Left ventricle myocardium inferior (tissue), 1 donor: ENCODE results near the gene TAF4. TPM values are rescaled to one million over a fixed set of nuclear protein-coding genes. Genes with fewer than 3 reads are reported as not detected.

ENCODE experiments used
- DNase-seq: peaks from one replicate; pipeline ENCODE4 v3.0.0-alpha.2; 2020
- H3K27ac ChIP-seq: fragments of 200-600 bp; replicated peaks from 2 replicates; pipeline ENCODE4 v1.8.0; 2021
- H3K27me3 ChIP-seq: fragments of 200-600 bp; 2 replicates; pipeline ENCODE4 v1.8.0; 2021; ENCODE audit warnings: low read depth
- H3K36me3 ChIP-seq: fragments of 200-600 bp; 2 replicates; pipeline ENCODE4 v1.8.0; 2021
- H3K4me1 ChIP-seq: fragments of 200-600 bp; 2 replicates; pipeline ENCODE4 v1.8.0; 2021
- H3K4me3 ChIP-seq: fragments of 200-600 bp; 2 replicates; pipeline ENCODE4 v1.8.0; 2021; ENCODE audit warnings: mild to moderate bottlenecking, moderate library complexity
- H3K9me3 ChIP-seq: fragments of 200-600 bp; replicated peaks from 2 replicates; pipeline ENCODE4 v1.8.0; 2021
- CTCF ChIP-seq: fragments of 200-600 bp; IDR thresholded peaks from 2 replicates; pipeline ENCODE4 v1.8.0; 2021; ENCODE audit warnings: antibody characterized with exemption, mild to moderate bottlenecking, borderline replicate concordance
- intact Hi-C: fragments of 100-400 bp; cut with micrococcal nuclease; formaldehyde crosslinking; loops from one replicate; pipeline ENCODE4 v1.11.0; 2022
- total RNA-seq: library from RNA; stranded (reverse); fragmentation: NEBNext Ultra II Directional; extraction: Animal tissue kit (Norgen Biotek cat#: 25700); gene quantifications from one replicate; pipeline ENCODE4 v1.2.1, GENCODE V29; 2021
- donor health status: DM: no; HTN: yes; CAD: no; lungs with severe emphysema.

TAF4 gene
- total RNA-seq, 1 donor from 2014 or later: 11.8 TPM

GRCh38 chr20:62023935-62024334 is 41.7 kb downstream of the TAF4 start:
- H3K4me1 ChIP-seq: peaks cover 79% of the 10 kb centered on the region
- DNase-seq: no peak
- TF ChIP-seq CTCF: no peak
- no peak overlapping the region for H3K4me3 ChIP-seq
- no peak overlapping the region for H3K27ac ChIP-seq
- no peaks in the 10 kb centered on the region for H3K27me3 ChIP-seq
- intact Hi-C loops: loop anchor here (10.0 kb wide), 1 partner anchor 111 kb away; no protein-coding TSS in a partner anchor
- H3K36me3 ChIP-seq: no peaks in the 10 kb centered on the region
- no peaks in the 10 kb centered on the region for H3K9me3 ChIP-seq

GRCh38 chr20:62022575-62023139 is 43.0 kb downstream of the TAF4 start:
- intact Hi-C loops: loop anchor here (10.0 kb wide), 1 partner anchor 112 kb away; no protein-coding TSS in a partner anchor
- DNase-seq: no peak
- H3K4me1 ChIP-seq: peaks cover 85% of the 10 kb centered on the region

GRCh38 chr20:62021793-62022385 is 43.8 kb downstream of the TAF4 start:
- no peaks in the 10 kb centered on the region for H3K9me3 ChIP-seq
- H3K4me1 ChIP-seq: peaks cover 77% of the 10 kb centered on the region
- H3K36me3 ChIP-seq: no peaks in the 10 kb centered on the region
- peak overlapping the region; percentile 69 for H3K27ac ChIP-seq
- no peak overlapping the region for H3K4me3 ChIP-seq
- H3K27me3 ChIP-seq: no peaks in the 10 kb centered on the region
- TF ChIP-seq CTCF: no peak
- intact Hi-C loops: loop anchor here (10.0 kb wide), 1 partner anchor 113 kb away; no protein-coding TSS in a partner anchor
- no peak for DNase-seq

More at GRCh38 chr20:62022575-62023139, 43.0 kb downstream of the TAF4 start:
- Histone ChIP-seq H3K9me3 (no peaks in the 10 kb centered on the region), H3K27me3 (no peaks in the 10 kb centered on the region), H3K4me3 (no peak overlapping the region), H3K36me3 (no peaks in the 10 kb centered on the region), H3K27ac (no peak overlapping the region)
- no peak for TF ChIP-seq CTCF

GRCh38 chr20:62020935-62021701 is 44.6 kb downstream of the TAF4 start:
- Histone ChIP-seq H3K27me3 (no peaks in the 10 kb centered on the region), H3K4me3 (no peak overlapping the region), H3K4me1 (peaks cover 76% of the 10 kb centered on the region), H3K27ac (peak overlapping the region; percentile 69), H3K36me3 (no peaks in the 10 kb centered on the region), H3K9me3 (no peaks in the 10 kb centered on the region)
- no peak for TF ChIP-seq CTCF
- intact Hi-C loops: loop anchor here (10.0 kb wide), 1 partner anchor 114 kb away; no protein-coding TSS in a partner anchor
- peak; percentile 78 for DNase-seq

GRCh38 chr20:62019881-62020492 is 45.7 kb downstream of the TAF4 start:
- no peaks in the 10 kb centered on the region for H3K27me3 ChIP-seq
- intact Hi-C loops: loop anchor here (10.0 kb wide), 1 partner anchor 115 kb away; no protein-coding TSS in a partner anchor
- DNase-seq: peak; percentile 73

More at GRCh38 chr20:62019881-62020492, 45.7 kb downstream of the TAF4 start:
- Histone ChIP-seq H3K27ac (peak overlapping the region; percentile 69), H3K9me3 (no peaks in the 10 kb centered on the region), H3K4me1 (peaks cover 68% of the 10 kb centered on the region), H3K36me3 (no peaks in the 10 kb centered on the region), H3K4me3 (no peak overlapping the region)
- TF ChIP-seq CTCF: no peak
